T follicular helper cell (primary cell): ENCODE measurements around the gene MSI2.

Experiments used
- DNase-seq: peaks from one replicate; pipeline ENCODE4 v3.0.0-alpha.2; 2020; ENCODE audit warnings: low read depth

MSI2 gene

GRCh38 chr17:57524839-57525568, 268.7 kb downstream of the MSI2 start:
- no peak for DNase-seq

GRCh38 chr17:57527221-57528057, 271.1 kb downstream of the MSI2 start:
- DNase-seq, result no peak

GRCh38 chr17:57528058-57528451, 271.7 kb downstream of the MSI2 start:
- no peak for DNase-seq

- DNase-seq, result no peak
Measured at GRCh38 chr17:57530026-57530425, 273.7 kb downstream of the MSI2 start.

GRCh38 chr17:57530508-57530907, 274.2 kb downstream of the MSI2 start:
- DNase-seq, result no peak

GRCh38 chr17:57531078-57531477, 274.8 kb downstream of the MSI2 start:
- no peak for DNase-seq

- no peak for DNase-seq
Measured at GRCh38 chr17:57531648-57532504, 275.6 kb downstream of the MSI2 start.

GRCh38 chr17:57532556-57532955, 276.2 kb downstream of the MSI2 start:
- DNase-seq, result no peak

- no peak for DNase-seq
Measured at GRCh38 chr17:57532966-57533365, 276.6 kb downstream of the MSI2 start.

GRCh38 chr17:57533684-57534305, 277.5 kb downstream of the MSI2 start:
- no peak for DNase-seq

- DNase-seq, result no peak
Measured at GRCh38 chr17:57534863-57535248, 278.5 kb downstream of the MSI2 start.

- no peak for DNase-seq
Measured at GRCh38 chr17:57535249-57535966, 279.1 kb downstream of the MSI2 start.

GRCh38 chr17:57536289-57536688, 280.0 kb downstream of the MSI2 start:
- DNase-seq, result no peak

- DNase-seq, result no peak
Measured at GRCh38 chr17:57536789-57537523, 280.6 kb downstream of the MSI2 start.

- DNase-seq, result no peak
Measured at GRCh38 chr17:57537524-57538410, 281.4 kb downstream of the MSI2 start.

GRCh38 chr17:57538736-57539456, 282.6 kb downstream of the MSI2 start:
- no peak for DNase-seq

GRCh38 chr17:57539529-57540301, 283.4 kb downstream of the MSI2 start:
- DNase-seq, result no peak

- no peak for DNase-seq
Measured at GRCh38 chr17:57540596-57540995, 284.3 kb downstream of the MSI2 start.
